Measurements from ENCODE around the gene MBD6.

The MBD6 gene

DNA sequence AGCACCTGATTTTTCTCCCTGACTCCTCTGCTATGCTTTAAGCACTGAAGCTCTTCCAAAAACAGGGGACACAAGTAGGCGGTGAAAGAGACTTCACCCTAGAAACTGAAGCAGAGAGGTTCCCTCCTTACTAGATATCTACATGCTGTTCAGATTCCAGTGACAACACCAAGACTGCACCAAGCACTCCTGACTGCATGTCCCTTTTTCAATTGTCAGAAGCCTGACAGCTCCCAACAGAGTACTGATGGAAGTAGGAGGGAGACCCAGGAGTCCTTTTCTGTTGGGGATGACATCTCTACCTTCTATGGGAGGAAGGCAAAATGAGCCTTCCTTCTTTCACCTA, 13.9 kb downstream of the MBD6 start:
- in situ Hi-C loops (cut with HindIII; ENCODE audit: low sequenced_read_pairs) = no loop called here
- TF ChIP-seq, protein P1, sequence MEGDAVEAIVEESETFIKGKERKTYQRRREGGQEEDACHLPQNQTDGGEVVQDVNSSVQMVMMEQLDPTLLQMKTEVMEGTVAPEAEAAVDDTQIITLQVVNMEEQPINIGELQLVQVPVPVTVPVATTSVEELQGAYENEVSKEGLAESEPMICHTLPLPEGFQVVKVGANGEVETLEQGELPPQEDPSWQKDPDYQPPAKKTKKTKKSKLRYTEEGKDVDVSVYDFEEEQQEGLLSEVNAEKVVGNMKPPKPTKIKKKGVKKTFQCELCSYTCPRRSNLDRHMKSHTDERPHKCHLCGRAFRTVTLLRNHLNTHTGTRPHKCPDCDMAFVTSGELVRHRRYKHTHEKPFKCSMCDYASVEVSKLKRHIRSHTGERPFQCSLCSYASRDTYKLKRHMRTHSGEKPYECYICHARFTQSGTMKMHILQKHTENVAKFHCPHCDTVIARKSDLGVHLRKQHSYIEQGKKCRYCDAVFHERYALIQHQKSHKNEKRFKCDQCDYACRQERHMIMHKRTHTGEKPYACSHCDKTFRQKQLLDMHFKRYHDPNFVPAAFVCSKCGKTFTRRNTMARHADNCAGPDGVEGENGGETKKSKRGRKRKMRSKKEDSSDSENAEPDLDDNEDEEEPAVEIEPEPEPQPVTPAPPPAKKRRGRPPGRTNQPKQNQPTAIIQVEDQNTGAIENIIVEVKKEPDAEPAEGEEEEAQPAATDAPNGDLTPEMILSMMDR (IDR thresholded peaks at IDR 0.05; ENCODE audit: low read depth, low read length, missing control alignments) = no peak
- no peak overlapping the region for H3K4me3 ChIP-seq (ENCODE audit: low read depth, low read length)
- DNase-seq (ENCODE audit: low read depth) = no peak

DNA sequence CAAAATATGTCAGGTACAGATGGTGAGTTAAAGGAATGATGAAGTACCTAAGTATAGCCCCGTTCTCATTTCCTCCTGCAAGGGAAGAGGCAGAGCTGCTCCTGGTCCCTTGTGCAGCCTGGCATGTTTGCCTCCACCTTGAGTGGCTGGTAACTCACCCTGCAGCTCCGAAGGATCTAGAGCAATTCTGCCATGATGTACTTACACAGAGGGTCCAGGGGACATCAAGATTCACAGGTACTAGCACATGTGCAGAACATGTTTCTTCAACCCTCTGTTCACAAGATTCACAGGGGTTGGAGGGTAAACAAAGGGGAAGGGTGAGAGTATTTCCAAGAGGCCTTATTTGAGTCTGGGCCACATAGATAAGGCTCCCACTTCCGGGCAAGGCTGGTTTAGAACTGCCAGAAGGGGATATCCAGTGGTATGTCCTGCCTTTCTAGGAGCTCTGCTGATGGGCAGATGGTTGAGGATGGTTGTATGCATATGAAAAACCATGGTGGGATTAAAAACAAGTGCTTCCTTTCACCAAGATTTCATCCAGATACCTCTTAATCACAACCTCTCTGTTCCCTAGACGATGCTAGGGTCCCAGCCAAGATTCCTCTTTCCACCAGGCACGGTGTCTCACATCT, 16.6 kb downstream of the MBD6 start:
- no peak overlapping the region for H3K4me3 ChIP-seq (ENCODE audit: low read depth, low read length)
- in situ Hi-C loops (cut with HindIII; ENCODE audit: low sequenced_read_pairs) = no loop called here
- TF ChIP-seq, protein P1 (IDR thresholded peaks at IDR 0.05; ENCODE audit: low read depth, low read length, missing control alignments) = no peak
- DNase-seq (ENCODE audit: low read depth) = no peak

DNA sequence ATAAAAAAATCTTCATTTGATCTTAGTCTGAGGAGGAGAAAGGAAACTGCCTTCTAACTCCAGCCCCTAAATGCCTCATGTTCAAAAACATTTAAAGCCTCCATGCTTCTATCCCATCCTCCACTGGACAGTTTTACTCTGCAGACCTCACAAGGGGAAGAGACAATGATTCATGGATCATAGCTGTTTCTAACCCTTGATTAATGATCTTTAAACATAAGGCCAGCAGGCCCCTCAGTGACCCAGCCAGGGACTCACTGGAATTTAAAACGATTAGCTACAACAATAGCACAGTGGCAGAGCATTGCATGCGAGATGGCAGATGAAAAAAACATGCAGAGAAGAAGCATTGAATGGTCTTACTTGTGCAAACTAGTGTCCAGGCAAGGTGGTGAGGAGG, 18.4 kb downstream of the MBD6 start:
- no peak overlapping the region for H3K4me3 ChIP-seq (ENCODE audit: low read depth, low read length)
- no peak for DNase-seq (ENCODE audit: low read depth)
- in situ Hi-C loops (cut with HindIII; ENCODE audit: low sequenced_read_pairs) = no loop called here
- TF ChIP-seq, protein P1 (IDR thresholded peaks at IDR 0.05; ENCODE audit: low read depth, low read length, missing control alignments) = no peak

DNA sequence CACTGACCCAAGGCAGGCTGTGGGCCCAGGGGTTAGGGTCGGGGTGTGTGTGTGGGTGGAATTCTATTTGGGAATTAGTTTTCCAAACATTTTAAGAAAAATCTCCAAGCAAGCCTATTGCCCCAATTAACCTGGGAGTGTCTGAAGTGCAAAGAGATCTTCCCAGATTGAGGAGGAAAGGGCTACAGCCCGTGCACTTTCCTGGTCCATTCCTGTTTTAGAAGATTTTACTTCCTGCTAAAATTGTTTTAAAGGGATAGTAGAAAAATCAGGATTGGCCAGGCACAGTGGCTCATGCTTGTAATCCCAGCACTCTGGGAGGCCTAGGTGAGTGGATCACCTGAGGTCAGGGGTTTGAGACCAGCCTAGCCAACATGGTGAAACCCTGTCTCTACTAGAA, 19.1 kb downstream of the MBD6 start:
- no peak overlapping the region for H3K4me3 ChIP-seq (ENCODE audit: low read depth, low read length)
- TF ChIP-seq, protein P1 (IDR thresholded peaks at IDR 0.05; ENCODE audit: low read depth, low read length, missing control alignments) = no peak
- DNase-seq (ENCODE audit: low read depth) = no peak
- in situ Hi-C loops (cut with HindIII; ENCODE audit: low sequenced_read_pairs) = no loop called here

DNA sequence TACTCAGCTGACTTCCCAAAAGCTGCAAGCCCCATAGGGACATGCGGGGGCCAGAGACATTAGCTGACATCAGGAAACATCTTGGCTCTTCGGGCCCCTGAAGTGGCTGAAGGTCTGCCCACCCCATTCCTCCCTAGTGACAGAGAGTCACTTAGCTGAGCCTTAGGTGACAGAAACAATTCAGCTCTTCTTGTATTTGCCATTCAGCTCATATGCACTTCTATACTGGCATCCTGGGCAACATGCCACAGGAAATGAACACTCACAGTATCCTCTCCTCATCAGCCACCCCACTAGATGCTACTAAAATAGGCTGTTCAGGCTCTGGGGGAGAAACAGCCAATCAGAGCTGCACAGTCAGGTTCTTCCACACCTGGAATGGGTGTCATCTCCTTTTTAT, 21.0 kb downstream of the MBD6 start:
- TF ChIP-seq, protein P1 (IDR thresholded peaks at IDR 0.05; ENCODE audit: low read depth, low read length, missing control alignments) = no peak
- DNase-seq (ENCODE audit: low read depth) = no peak
- in situ Hi-C loops (cut with HindIII; ENCODE audit: low sequenced_read_pairs) = no loop called here
- H3K4me3 ChIP-seq (ENCODE audit: low read depth, low read length) = no peak overlapping the region

DNA sequence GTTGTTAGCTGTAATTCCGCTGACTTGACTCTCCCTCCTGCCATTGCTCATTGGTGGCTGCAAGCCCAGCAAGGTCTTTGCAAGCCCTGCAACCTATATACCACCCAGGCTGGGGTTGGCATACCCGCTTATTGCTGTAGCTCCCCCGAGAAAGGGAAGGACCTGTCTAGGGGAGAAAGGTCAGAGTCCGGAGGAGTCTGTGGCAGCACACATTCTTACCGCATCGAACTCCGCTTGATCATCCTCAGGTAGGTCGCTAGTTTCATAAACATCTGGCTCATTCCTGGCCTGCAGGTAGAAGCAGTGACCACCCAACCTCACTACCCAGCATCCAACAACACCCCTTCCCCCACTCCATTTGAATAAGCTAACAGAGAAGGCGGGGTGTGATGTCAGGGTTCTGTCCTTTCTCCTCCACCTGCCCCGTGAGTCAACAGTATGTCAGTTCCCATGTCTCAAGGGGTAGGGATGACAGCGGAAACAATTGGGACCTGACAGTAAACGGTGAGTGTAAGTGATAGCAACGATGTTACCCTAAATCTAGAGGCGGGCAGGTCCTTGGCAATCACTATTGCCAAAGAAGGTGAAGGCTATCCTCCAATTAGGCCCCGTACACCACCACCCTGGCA, 23.3 kb downstream of the MBD6 start:
- in situ Hi-C loops (cut with HindIII; ENCODE audit: low sequenced_read_pairs) = no loop called here
- peak overlapping the region; percentile 94 for H3K4me3 ChIP-seq (ENCODE audit: low read depth, low read length)
- no peak for DNase-seq (ENCODE audit: low read depth)
- TF ChIP-seq, protein P1 (IDR thresholded peaks at IDR 0.05; ENCODE audit: low read depth, low read length, missing control alignments) = no peak

Measured in astrocyte of the cerebellum (primary cell).